ENCODE data around the gene SLC25A24.
"Not testable (repeated sequence)": the region's sequence is repeated elsewhere in the genome, so short reads cannot be mapped to it uniquely, and the experiment has no call there.

DNA sequence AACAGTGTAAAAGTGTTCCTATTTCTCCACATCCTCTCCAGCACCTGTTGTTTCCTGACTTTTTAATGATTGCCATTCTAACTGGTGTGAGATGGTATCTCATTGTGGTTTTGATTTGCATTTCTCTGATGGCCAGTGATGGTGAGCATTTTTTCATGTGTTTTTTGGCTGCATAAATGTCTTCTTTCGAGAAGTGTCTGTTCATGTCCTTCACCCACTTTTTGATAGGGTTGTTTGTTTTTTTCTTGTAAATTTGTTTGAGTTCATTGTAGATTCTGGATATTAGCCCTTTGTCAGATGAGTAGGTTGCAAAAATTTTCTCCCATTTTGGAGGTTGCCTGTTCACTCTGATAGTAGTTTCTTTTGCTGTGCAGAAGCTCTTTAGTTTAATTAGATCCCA, 37.7 kb downstream of the SLC25A24 start:
- TF ChIP-seq, protein P1, sequence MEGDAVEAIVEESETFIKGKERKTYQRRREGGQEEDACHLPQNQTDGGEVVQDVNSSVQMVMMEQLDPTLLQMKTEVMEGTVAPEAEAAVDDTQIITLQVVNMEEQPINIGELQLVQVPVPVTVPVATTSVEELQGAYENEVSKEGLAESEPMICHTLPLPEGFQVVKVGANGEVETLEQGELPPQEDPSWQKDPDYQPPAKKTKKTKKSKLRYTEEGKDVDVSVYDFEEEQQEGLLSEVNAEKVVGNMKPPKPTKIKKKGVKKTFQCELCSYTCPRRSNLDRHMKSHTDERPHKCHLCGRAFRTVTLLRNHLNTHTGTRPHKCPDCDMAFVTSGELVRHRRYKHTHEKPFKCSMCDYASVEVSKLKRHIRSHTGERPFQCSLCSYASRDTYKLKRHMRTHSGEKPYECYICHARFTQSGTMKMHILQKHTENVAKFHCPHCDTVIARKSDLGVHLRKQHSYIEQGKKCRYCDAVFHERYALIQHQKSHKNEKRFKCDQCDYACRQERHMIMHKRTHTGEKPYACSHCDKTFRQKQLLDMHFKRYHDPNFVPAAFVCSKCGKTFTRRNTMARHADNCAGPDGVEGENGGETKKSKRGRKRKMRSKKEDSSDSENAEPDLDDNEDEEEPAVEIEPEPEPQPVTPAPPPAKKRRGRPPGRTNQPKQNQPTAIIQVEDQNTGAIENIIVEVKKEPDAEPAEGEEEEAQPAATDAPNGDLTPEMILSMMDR (IDR thresholded peaks at IDR 0.05; ENCODE audit: insufficient read depth, low read length, poor library complexity, severe bottlenecking): not testable (repeated sequence)
- TF ChIP-seq EZH2phosphoT487 (conservative IDR thresholded peaks at IDR 0.05; ENCODE audit: low read length): not testable (repeated sequence)

All from SU-DHL-6 (cell line).